Natural killer cell (primary cell): Measurements from ENCODE around the gene VPS50. TPM values are rescaled to one million over a fixed set of nuclear protein-coding genes. Genes with fewer than 3 reads are reported as not detected.

ENCODE experiments used
- ATAC-seq, 3 donors: fragments of 150-1000 bp in 2 of 3; fragments of 200-7000 bp in 1 of 3; cut with Tn5 transposase; 1 replicate in 1 of 3; 2 replicates in 2 of 3; pipeline ENCODE4 v1.10.0; 2021; ENCODE audit warnings: mild to moderate bottlenecking in 2 of 3, moderate library complexity in 2 of 3
- DNase-seq, 2 donors: peaks; one replicate each; pipeline versions ENCODE4 v3.0.0 to v3.0.0-alpha.2; 2013 to 2021; ENCODE audit warnings: mixed read lengths in 1 of 2
- H3K27ac ChIP-seq: one replicate; pipeline ENCODE4 v1.5.1; 2013; ENCODE audit warnings: mild to moderate bottlenecking, low read length
- H3K27me3 ChIP-seq: one replicate; pipeline ENCODE4 v1.6.1; 2013; ENCODE audit warnings: low read length; ENCODE audit not compliant: control insufficient read depth, insufficient read depth
- H3K36me3 ChIP-seq: one replicate; pipeline ENCODE4 v1.6.1; 2013; ENCODE audit warnings: low read length; ENCODE audit not compliant: control insufficient read depth, insufficient read depth
- H3K4me1 ChIP-seq: one replicate; pipeline ENCODE4 v1.6.1; 2013; ENCODE audit warnings: low read length; ENCODE audit not compliant: control insufficient read depth, insufficient read depth
- H3K4me3 ChIP-seq: one replicate; pipeline ENCODE4 v1.5.1; 2013; ENCODE audit warnings: low read length
- H3K9me3 ChIP-seq: one replicate; pipeline ENCODE4 v1.6.1; 2013; ENCODE audit warnings: low read length; ENCODE audit not compliant: control insufficient read depth, insufficient read depth
- H3K27ac Mint-ChIP-seq, 2 donors: one replicate each; pipeline ENCODE4 v1.8.0; 2022; ENCODE audit warnings: mild to moderate bottlenecking in 2 of 2, mixed read lengths in 2 of 2, moderate library complexity in 1 of 2
- H3K27me3 Mint-ChIP-seq, 2 donors: one replicate each; pipeline ENCODE4 v1.8.0; 2022; ENCODE audit warnings: low read depth in 2 of 2, mixed read lengths in 2 of 2
- H3K36me3 Mint-ChIP-seq: one replicate; pipeline ENCODE4 v1.8.0; 2022; ENCODE audit warnings: mixed read lengths
- H3K4me1 Mint-ChIP-seq, 2 donors: one replicate each; pipeline ENCODE4 v1.8.0; 2022; ENCODE audit warnings: mixed read lengths in 2 of 2
- H3K4me3 Mint-ChIP-seq: one replicate; pipeline ENCODE4 v1.8.0; 2022; ENCODE audit warnings: mild to moderate bottlenecking, moderate library complexity, mixed read lengths
- H3K9me3 Mint-ChIP-seq, 2 donors: one replicate each; pipeline ENCODE4 v1.8.0; 2022; ENCODE audit warnings: mixed read lengths in 2 of 2
- CTCF ChIP-seq: fragments of 200-600 bp; IDR thresholded peaks from one replicate; pipeline ENCODE4 v1.8.0; 2022; ENCODE audit warnings: antibody characterized with exemption
- WGBS: methylation state at CpG from one replicate; pipeline ENCODE4 v1.1.7; 2013; ENCODE audit warnings: missing lambda C conversion rate; ENCODE audit not compliant: insufficient coverage; 5-methylcytosine and 5-hydroxymethylcytosine counted together
- intact Hi-C: fragments of 100-400 bp; cut with micrococcal nuclease; formaldehyde crosslinking; loops from one replicate; pipeline ENCODE4 v1.14.2; 2022
- total RNA-seq, 4 donors: library from RNA; stranded (reverse); fragments of 120-200 nt in 1 of 4; gene quantifications; one replicate each; pipeline versions ENCODE4 v1.2.3 to v1.2.4, GENCODE V29; 2013 to 2022

VPS50 gene
- total RNA-seq, 3 donors from 2014 or later (not counting 1 experiment from before 2014, with no cell fraction given), result 29.0 to 32.8 (median 31.7) TPM

- TF ChIP-seq CTCF, result no peak
- intact Hi-C loops, result no loop called here
- DNase-seq, result no peak
- H3K4me3 Mint-ChIP-seq, result no peak overlapping the region
- Histone ChIP-seq H3K27me3 (no peaks in the 10 kb centered on the region), H3K27ac (no peak overlapping the region), H3K4me1 (no peaks in the 10 kb centered on the region), H3K9me3 (no peaks in the 10 kb centered on the region), H3K36me3 (no peaks in the 10 kb centered on the region), H3K4me3 (no peak overlapping the region)
- H3K27me3 Mint-ChIP-seq, result peaks cover 19 to 28% of the 10 kb centered on the region in 2 donors
- H3K9me3 Mint-ChIP-seq, result peaks cover 2 to 5% of the 10 kb centered on the region in 2 donors
- no peak overlapping the region for H3K27ac Mint-ChIP-seq
- H3K4me1 Mint-ChIP-seq, result no peaks in the 10 kb centered on the region
- no peaks in the 10 kb centered on the region for H3K36me3 Mint-ChIP-seq
- no peak for ATAC-seq
These were observed 141.4 kb downstream of the VPS50 start for GRCh38 chr7:93373537-93373936.

- Mint-ChIP-seq H3K4me3 (no peak overlapping the region), H3K27ac (no peak overlapping the region), H3K9me3 (no peaks in the 10 kb centered on the region), H3K27me3 (peaks cover 15 to 23% of the 10 kb centered on the region in 2 donors), H3K4me1 (no peaks in the 10 kb centered on the region), H3K36me3 (no peaks in the 10 kb centered on the region)
- peak; percentile 40 for TF ChIP-seq CTCF
- H3K9me3 ChIP-seq, result no peaks in the 10 kb centered on the region
- no peaks in the 10 kb centered on the region for H3K27me3 ChIP-seq
- H3K4me1 ChIP-seq, result no peaks in the 10 kb centered on the region
- 40% methylated on average over 3 of the region's 5 CpGs for WGBS
- ATAC-seq (peak in 1 of 3 donors; percentile 39), DNase-seq (peak in 1 of 2 donors; percentile 31)
- H3K36me3 ChIP-seq, result no peaks in the 10 kb centered on the region
- intact Hi-C loops, result no loop called here
- H3K27ac ChIP-seq, result no peak overlapping the region
- H3K4me3 ChIP-seq, result no peak overlapping the region
These were observed 142.3 kb downstream of the VPS50 start for GRCh38 chr7:93374345-93374940.

GRCh38 chr7:93375603-93376002, 143.4 kb downstream of the VPS50 start:
- Histone ChIP-seq H3K36me3 (no peaks in the 10 kb centered on the region), H3K27me3 (no peaks in the 10 kb centered on the region), H3K9me3 (no peaks in the 10 kb centered on the region), H3K4me1 (no peaks in the 10 kb centered on the region), H3K27ac (no peak overlapping the region), H3K4me3 (no peak overlapping the region)
- ATAC-seq (no peak), DNase-seq (no peak)
- Mint-ChIP-seq H3K9me3 (no peaks in the 10 kb centered on the region), H3K4me1 (no peaks in the 10 kb centered on the region), H3K27ac (no peak overlapping the region), H3K4me3 (no peak overlapping the region), H3K36me3 (no peaks in the 10 kb centered on the region), H3K27me3 (peaks cover 15 to 22% of the 10 kb centered on the region in 2 donors)
- intact Hi-C loops, result no loop called here
- TF ChIP-seq CTCF, result no peak

GRCh38 chr7:93378131-93378760, 146.1 kb downstream of the VPS50 start:
- no peaks in the 10 kb centered on the region for H3K9me3 ChIP-seq
- TF ChIP-seq CTCF, result no peak
- Mint-ChIP-seq H3K27ac (no peak overlapping the region), H3K27me3 (peaks cover 10 to 17% of the 10 kb centered on the region in 2 donors), H3K36me3 (no peaks in the 10 kb centered on the region), H3K4me1 (no peaks in the 10 kb centered on the region), H3K9me3 (no peaks in the 10 kb centered on the region), H3K4me3 (no peak overlapping the region)
- DNase-seq (no peak), ATAC-seq (no peak)
- H3K27me3 ChIP-seq, result no peaks in the 10 kb centered on the region
- no peak overlapping the region for H3K4me3 ChIP-seq
- no peak overlapping the region for H3K27ac ChIP-seq
- H3K36me3 ChIP-seq, result no peaks in the 10 kb centered on the region
- intact Hi-C loops, result no loop called here
- no peaks in the 10 kb centered on the region for H3K4me1 ChIP-seq
- WGBS, result 46% methylated on average over 5 of the region's 6 CpGs
